ENCODE results near the gene SYTL3. TPM values are rescaled to one million over a fixed set of nuclear protein-coding genes. Genes with fewer than 3 reads are reported as not detected.

Gene SYTL3
- total and polyA plus RNA-seq, 8 donors = 3.1 to 14.6 (median 5.3) TPM

GRCh38 chr6:158776737-158777136, 126.9 kb downstream of the SYTL3 start:
- Histone ChIP-seq H3K36me3 (peaks cover 67 to 100% (median 100%) of the 10 kb centered on the region in 4 donors), H3K4me1 (peaks cover 9 to 48% (median 24%) of the 10 kb centered on the region in 4 donors), H3K27me3 (no peaks in the 10 kb centered on the region), H3K9me3 (no peaks in the 10 kb centered on the region), H3K27ac (no peak overlapping the region), H3K4me3 (no peak overlapping the region)
- intact Hi-C loops (cut with DNase I; ENCODE audit: low total_unique reads) = loop anchor here (10.0 kb wide), 1 partner anchor 62 kb away; no protein-coding TSS in a partner anchor
- TF ChIP-seq EP300 (IDR thresholded peaks at IDR 0.05) (no peak), POLR2AphosphoS5 (IDR thresholded peaks at IDR 0.05) (no peak), POLR2A (IDR thresholded peaks at IDR 0.05) (no peak)
- 72 to 90% (median 77%) methylated on average over 2 of the region's 2 CpGs for WGBS, 5 donors
- no peak for DNase-seq

- 94 to 100% (median 96%) methylated on average over 3 of the region's 3 CpGs for WGBS, 5 donors
- Histone ChIP-seq H3K9me3 (no peaks in the 10 kb centered on the region), H3K27me3 (no peaks in the 10 kb centered on the region), H3K4me1 (peaks cover 13 to 48% (median 30%) of the 10 kb centered on the region in 4 donors), H3K27ac (no peak overlapping the region), H3K4me3 (no peak overlapping the region), H3K36me3 (peaks cover 67 to 100% (median 100%) of the 10 kb centered on the region in 4 donors)
- intact Hi-C loops (cut with DNase I; ENCODE audit: low total_unique reads) = loop anchor here (10.0 kb wide), 1 partner anchor 63 kb away; no protein-coding TSS in a partner anchor
- DNase-seq = no peak
- no peak for TF ChIP-seq POLR2AphosphoS5 (IDR thresholded peaks at IDR 0.05)
- TF ChIP-seq POLR2A (IDR thresholded peaks at IDR 0.05) = no peak
- TF ChIP-seq CTCF (IDR thresholded peaks at IDR 0.05) = no peak
- TF ChIP-seq EP300 (IDR thresholded peaks at IDR 0.05) = no peak
Observed at GRCh38 chr6:158777510-158777909, 127.7 kb downstream of the SYTL3 start.

- intact Hi-C loops (cut with DNase I; ENCODE audit: low total_unique reads) = loop anchor here (10.0 kb wide), 1 partner anchor 63 kb away; no protein-coding TSS in a partner anchor
- no peak overlapping the region for H3K4me3 ChIP-seq
- peaks cover 13 to 49% (median 32%) of the 10 kb centered on the region in 4 donors for H3K4me1 ChIP-seq
- no peaks in the 10 kb centered on the region for H3K9me3 ChIP-seq
- 90 to 97% (median 93%) methylated on average over 6 of the region's 6 CpGs for WGBS, 5 donors
- peaks cover 68 to 100% (median 100%) of the 10 kb centered on the region in 4 donors for H3K36me3 ChIP-seq
- H3K27ac ChIP-seq = no peak overlapping the region
- H3K27me3 ChIP-seq = no peaks in the 10 kb centered on the region
- no peak for TF ChIP-seq POLR2A (IDR thresholded peaks at IDR 0.05)
- TF ChIP-seq POLR2AphosphoS5 (IDR thresholded peaks at IDR 0.05) = no peak
- no peak for TF ChIP-seq EP300 (IDR thresholded peaks at IDR 0.05)
- no peak for TF ChIP-seq CTCF (IDR thresholded peaks at IDR 0.05)
- no peak for DNase-seq
Observed at GRCh38 chr6:158778005-158778527, 128.2 kb downstream of the SYTL3 start.

GRCh38 chr6:158780246-158780884, 130.5 kb downstream of the SYTL3 start:
- H3K27me3 ChIP-seq = no peaks in the 10 kb centered on the region
- H3K27ac ChIP-seq = peak overlapping the region in 2 of 5 donors; percentile 59 to 66
- peaks cover 69 to 100% (median 100%) of the 10 kb centered on the region in 4 donors for H3K36me3 ChIP-seq
- WGBS, 5 donors = 82 to 90% (median 83%) methylated on average over 7 of the region's 7 CpGs
- DNase-seq = no peak
- intact Hi-C loops (cut with DNase I; ENCODE audit: low total_unique reads) = no loop called here
- peaks cover 13 to 49% (median 28%) of the 10 kb centered on the region in 4 donors for H3K4me1 ChIP-seq
- TF ChIP-seq POLR2AphosphoS5 (IDR thresholded peaks at IDR 0.05) (no peak), POLR2A (IDR thresholded peaks at IDR 0.05) (no peak), EP300 (IDR thresholded peaks at IDR 0.05) (no peak), CTCF (IDR thresholded peaks at IDR 0.05) (no peak)
- H3K4me3 ChIP-seq = no peak overlapping the region
- no peaks in the 10 kb centered on the region for H3K9me3 ChIP-seq

All from stomach (tissue), 9 donors.